Adrenal gland (tissue), 5 donors: ENCODE measurements around the gene SCGB1D2.

Source experiments
- CTCF ChIP-seq, 6 experiments: fragments of 450-650 bp in 4 of 6; fragments of 200-600 bp in 2 of 6; sonication (generic) in 1 of 6; IDR thresholded peaks; 1 replicate in 5 of 6; 2 replicates in 1 of 6; pipeline versions ENCODE4 v1.5.1 to v1.8.0; 2016 to 2021; ENCODE audit warnings: antibody characterized with exemption in 6 of 6, mild to moderate bottlenecking in 2 of 6, moderate library complexity in 1 of 6
- POLR2A ChIP-seq, 2 donors: fragments of 450-650 bp; IDR thresholded peaks; one replicate each; pipeline ENCODE4 v1.6.1; 2017; ENCODE audit warnings: antibody characterized with exemption in 2 of 2, mild to moderate bottlenecking in 2 of 2, moderate library complexity in 1 of 2
- donor health status: DM: no; HTN: no; CAD: no.

GRCh38 chr11:62253999-62254542, 12.0 kb downstream of the SCGB1D2 start:
- TF ChIP-seq POLR2A (IDR thresholded peaks at IDR 0.05) (no peak), CTCF (IDR thresholded peaks at IDR 0.05) (no peak)
